Measurements from ENCODE around the gene THEM5. TPM values are rescaled to one million over a fixed set of nuclear protein-coding genes. Genes with fewer than 3 reads are reported as not detected.

THEM5 gene
- total and polyA plus RNA-seq, 2 donors: not detected

DNA sequence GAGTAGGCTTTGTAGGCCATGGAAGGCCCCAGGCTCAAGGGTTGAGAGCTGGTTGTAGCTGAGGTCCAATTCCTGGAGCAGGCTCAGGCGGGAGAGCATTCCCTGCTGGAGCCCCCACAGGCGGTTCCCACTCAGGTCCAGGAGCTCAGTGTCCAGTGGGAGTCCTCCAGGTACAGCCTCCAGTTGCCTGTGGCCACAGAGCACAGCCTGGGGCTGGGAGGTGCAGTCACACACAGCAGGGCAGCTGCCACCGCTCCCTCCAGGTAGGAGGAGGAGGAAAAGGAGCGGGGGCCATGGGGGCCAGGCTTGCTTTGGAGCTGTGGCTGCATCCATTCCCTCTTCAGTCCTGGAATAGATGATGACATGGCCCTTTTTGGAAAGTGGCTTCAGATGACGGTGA, 51.1 kb downstream of the THEM5 start:
- no peak for DNase-seq (ENCODE audit: extremely low spot score)
- Histone ChIP-seq H3K27ac (ENCODE audit: low read depth) (no peak overlapping the region), H3K4me1 (ENCODE audit: insufficient read depth) (no peaks in the 10 kb centered on the region), H3K36me3 (ENCODE audit: insufficient read depth) (no peaks in the 10 kb centered on the region), H3K4me3 (ENCODE audit: low read depth, low read length) (no peak overlapping the region)
- 89% methylated on average over 5 of the region's 5 CpGs for WGBS

DNA sequence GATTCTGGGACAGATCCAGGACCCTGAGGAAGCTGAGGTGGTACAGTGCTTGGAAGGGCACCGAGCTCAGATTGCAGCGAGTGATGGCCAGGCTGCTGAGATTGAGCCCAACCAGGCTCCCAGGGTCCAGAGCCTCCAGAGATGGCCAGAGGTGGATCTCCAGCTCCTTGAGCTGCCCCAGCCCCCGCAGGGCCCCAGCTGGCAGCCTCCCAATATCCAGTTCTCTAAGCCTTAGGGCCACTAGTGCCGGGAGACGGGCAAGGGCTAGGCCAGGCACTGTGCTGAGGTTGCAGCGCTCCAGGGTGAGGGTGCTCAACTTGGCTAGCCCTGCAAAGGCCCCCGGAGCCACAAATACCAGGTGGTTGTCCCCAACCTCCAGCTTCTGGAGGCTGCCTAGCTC, 51.7 kb downstream of the THEM5 start:
- H3K4me1 ChIP-seq (ENCODE audit: insufficient read depth): no peaks in the 10 kb centered on the region
- 79% methylated on average over 7 of the region's 7 CpGs for WGBS
- no peak overlapping the region for H3K27ac ChIP-seq (ENCODE audit: low read depth)
- no peak overlapping the region for H3K4me3 ChIP-seq (ENCODE audit: low read depth, low read length)
- no peak for DNase-seq (ENCODE audit: extremely low spot score)
- H3K36me3 ChIP-seq (ENCODE audit: insufficient read depth): no peaks in the 10 kb centered on the region

DNA sequence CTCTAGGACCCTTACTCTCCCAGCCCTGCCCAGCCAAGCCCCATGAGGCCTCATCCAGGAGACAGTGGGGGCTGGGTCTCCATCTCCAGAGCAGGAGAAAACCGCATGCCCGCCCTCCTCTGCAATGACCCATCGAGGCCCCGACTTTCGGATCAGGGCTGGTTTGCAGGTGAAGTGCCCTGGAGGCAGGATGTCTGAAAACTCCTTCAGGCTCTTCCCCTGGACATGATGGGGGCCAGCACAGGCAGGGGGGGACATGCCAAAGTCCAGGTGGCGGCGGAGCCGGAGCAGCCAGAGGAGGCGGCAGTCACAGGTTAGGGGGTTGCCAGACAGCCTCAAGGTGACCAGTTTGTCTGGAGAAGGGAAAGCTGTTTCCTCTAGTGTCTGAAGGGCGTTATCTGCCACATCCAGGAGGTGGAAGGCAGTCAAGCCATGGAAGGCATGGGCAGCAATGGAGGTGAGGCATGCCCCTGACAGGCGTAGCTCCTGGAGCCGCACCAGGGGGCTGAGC, 52.1 kb downstream of the THEM5 start:
- WGBS: 91% methylated on average over 12 of the region's 12 CpGs
- Histone ChIP-seq H3K4me1 (ENCODE audit: insufficient read depth) (no peaks in the 10 kb centered on the region), H3K27ac (ENCODE audit: low read depth) (no peak overlapping the region), H3K4me3 (ENCODE audit: low read depth, low read length) (no peak overlapping the region), H3K36me3 (ENCODE audit: insufficient read depth) (no peaks in the 10 kb centered on the region)
- DNase-seq (ENCODE audit: extremely low spot score): no peak

DNA sequence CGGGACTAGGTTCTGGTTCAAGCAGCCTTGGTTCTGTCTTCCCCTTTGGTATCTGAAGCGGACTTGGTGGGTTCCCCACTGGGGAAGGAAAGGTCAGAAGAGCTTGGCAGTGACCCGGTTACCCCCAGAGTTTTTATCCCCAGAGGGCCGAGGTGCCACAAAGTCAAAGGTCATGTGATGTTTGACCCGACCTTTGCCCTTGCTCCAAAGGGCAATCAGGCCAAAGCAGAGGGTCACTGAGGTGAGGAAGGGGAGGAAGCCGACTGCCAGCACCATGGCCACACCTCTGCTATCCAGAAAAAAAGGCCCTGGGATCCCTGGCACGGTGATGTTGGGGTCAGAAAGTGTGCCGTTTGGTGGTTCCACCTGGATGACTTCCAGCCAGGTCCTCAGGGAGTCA, 52.7 kb downstream of the THEM5 start:
- Histone ChIP-seq H3K27ac (ENCODE audit: low read depth) (no peak overlapping the region), H3K4me1 (ENCODE audit: insufficient read depth) (no peaks in the 10 kb centered on the region), H3K4me3 (ENCODE audit: low read depth, low read length) (no peak overlapping the region), H3K36me3 (ENCODE audit: insufficient read depth) (no peaks in the 10 kb centered on the region)
- DNase-seq (ENCODE audit: extremely low spot score): no peak
- 62% methylated on average over 8 of the region's 8 CpGs for WGBS

- Histone ChIP-seq H3K36me3 (ENCODE audit: insufficient read depth) (no peaks in the 10 kb centered on the region), H3K4me1 (ENCODE audit: insufficient read depth) (no peaks in the 10 kb centered on the region), H3K4me3 (ENCODE audit: low read depth, low read length) (no peak overlapping the region), H3K27ac (ENCODE audit: low read depth) (no peak overlapping the region)
- 47% methylated on average over 9 of the region's 9 CpGs for WGBS
- DNase-seq (ENCODE audit: extremely low spot score): no peak
Observed at GRCh38 chr1:151799179-151800022, 54.1 kb downstream of the THEM5 start.

DNA sequence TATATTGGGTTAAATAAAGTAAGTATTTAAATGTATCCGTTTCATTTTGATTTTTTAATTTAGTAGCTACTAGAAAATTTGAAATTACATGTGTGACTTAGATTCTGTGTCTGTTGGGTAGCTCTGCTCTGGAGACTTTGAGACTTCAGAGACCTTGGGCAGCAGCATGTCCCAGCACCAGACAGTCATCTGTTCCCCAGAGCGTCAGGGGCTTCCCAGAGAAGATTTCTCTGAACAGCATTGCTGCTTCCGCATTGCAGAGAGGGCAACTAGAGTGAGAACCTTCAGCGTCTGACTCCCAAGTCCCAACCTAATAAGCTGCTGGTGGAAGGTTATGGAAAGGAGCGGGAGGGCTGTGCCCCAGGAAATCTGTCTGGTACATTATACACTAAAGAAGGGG, 54.9 kb downstream of the THEM5 start:
- DNase-seq (ENCODE audit: extremely low spot score): no peak
- 88% methylated on average over 5 of the region's 5 CpGs for WGBS

More for the DNA sequence above, 54.9 kb downstream of the THEM5 start:
- no peak overlapping the region for H3K27ac ChIP-seq (ENCODE audit: low read depth)
- no peaks in the 10 kb centered on the region for H3K36me3 ChIP-seq (ENCODE audit: insufficient read depth)
- no peak overlapping the region for H3K4me3 ChIP-seq (ENCODE audit: low read depth, low read length)
- no peaks in the 10 kb centered on the region for H3K4me1 ChIP-seq (ENCODE audit: insufficient read depth)

Small RNA genes within 50 kb of the gene (small RNA-seq; reads per million reads assigned to genes)
- gene RF00019: not detected

Other genes starting within 250 kb of the THEM5 start
- 66.6 TPM for gene SNX27, start 241.7 kb downstream of the THEM5 start, total RNA-seq
- gene SNX27, start 241.7 kb downstream of the THEM5 start, polyA plus RNA-seq: 18.6 TPM
- 0.37 TPM for gene CELF3, start 136.9 kb downstream of the THEM5 start, total RNA-seq
- gene CELF3, start 136.9 kb downstream of the THEM5 start, polyA plus RNA-seq: 0.47 TPM
- not detected for gene RIIAD1, start 132.2 kb downstream of the THEM5 start, total RNA-seq
- 1.8 TPM for gene RIIAD1, start 132.2 kb downstream of the THEM5 start, polyA plus RNA-seq
- gene MRPL9, start 90.2 kb downstream of the THEM5 start, total RNA-seq: 40.7 TPM
- gene MRPL9, start 90.2 kb downstream of the THEM5 start, polyA plus RNA-seq: 54.7 TPM
- 4.2 TPM for gene TDRKH, start 63.2 kb downstream of the THEM5 start, total RNA-seq
- 3.1 TPM for gene TDRKH, start 63.2 kb downstream of the THEM5 start, polyA plus RNA-seq
- 0.16 TPM for gene LINGO4, start 48.3 kb downstream of the THEM5 start, total RNA-seq
- 0.19 TPM for gene LINGO4, start 48.3 kb downstream of the THEM5 start, polyA plus RNA-seq
- gene RORC, start 21.9 kb downstream of the THEM5 start, total RNA-seq: 1.6 TPM
- 0.71 TPM for gene RORC, start 21.9 kb downstream of the THEM5 start, polyA plus RNA-seq
- not detected for gene C2CD4D, start 13.9 kb downstream of the THEM5 start, total RNA-seq
- gene C2CD4D, start 13.9 kb downstream of the THEM5 start, polyA plus RNA-seq: 0.05 TPM
- 16.5 TPM for gene THEM4, start 55.8 kb upstream of the THEM5 start, total RNA-seq
- 12.5 TPM for gene THEM4, start 55.8 kb upstream of the THEM5 start, polyA plus RNA-seq
- 116 TPM for gene S100A10, start 140.1 kb upstream of the THEM5 start, total RNA-seq
- 246 TPM for gene S100A10, start 140.1 kb upstream of the THEM5 start, polyA plus RNA-seq
- gene S100A11, start 183.3 kb upstream of the THEM5 start, total RNA-seq: 81.9 TPM
- 910 TPM for gene S100A11, start 183.3 kb upstream of the THEM5 start, polyA plus RNA-seq
- not detected for gene TCHHL1, start 235.4 kb upstream of the THEM5 start, total RNA-seq
- gene TCHHL1, start 235.4 kb upstream of the THEM5 start, polyA plus RNA-seq: not detected